ENCODE data around the gene PSTK. TPM values are rescaled to one million over a fixed set of nuclear protein-coding genes. Genes with fewer than 3 reads are reported as not detected.
A peak's percentile ranks its signal among the peaks of the same experiment; 100 is the strongest.

The PSTK gene
- total RNA-seq, 2 experiments from 2014 or later = 4.3 to 4.8 TPM

GRCh38 chr10:122988501-122988900, 8.3 kb downstream of the PSTK start:
- no peak overlapping the region for H3K4me3 Mint-ChIP-seq
- H3K4me1 Mint-ChIP-seq (ENCODE audit: low read depth) = no peaks in the 10 kb centered on the region
- H3K9me3 Mint-ChIP-seq = no peaks in the 10 kb centered on the region
- no peak for ATAC-seq
- CTCF ChIA-PET = no interaction called here
- no peak overlapping the region for H3K27ac Mint-ChIP-seq
- TF ChIP-seq CTCF (IDR thresholded peaks at IDR 0.05) = no peak
- intact Hi-C loops (cut with micrococcal nuclease) = no loop called here
- POLR2A ChIA-PET = interaction anchor here (1.8 kb wide), 1 partner anchor 8 kb away, joined by 9 read pairs; the partner anchor contains the start of gene PSTK
- peaks cover 13% of the 10 kb centered on the region for H3K36me3 Mint-ChIP-seq (ENCODE audit: low read depth)
- no peaks in the 10 kb centered on the region for H3K27me3 Mint-ChIP-seq
- no peak for DNase-seq

GRCh38 chr10:122990278-122990677, 10.1 kb downstream of the PSTK start:
- Mint-ChIP-seq H3K36me3 (ENCODE audit: low read depth) (peaks cover 22% of the 10 kb centered on the region), H3K27ac (no peak overlapping the region), H3K9me3 (no peaks in the 10 kb centered on the region), H3K4me1 (ENCODE audit: low read depth) (no peaks in the 10 kb centered on the region), H3K4me3 (no peak overlapping the region), H3K27me3 (no peaks in the 10 kb centered on the region)
- no peak for ATAC-seq
- TF ChIP-seq CTCF (IDR thresholded peaks at IDR 0.05) = no peak
- intact Hi-C loops (cut with micrococcal nuclease) = no loop called here
- no peak for DNase-seq
- CTCF ChIA-PET = interaction anchor here (1.3 kb wide), 1 partner anchor 9 kb away, joined by 7 read pairs; no protein-coding TSS in a partner anchor
- POLR2A ChIA-PET = interaction anchor here (1.8 to 3.0 kb wide), 2 partner anchors 10 to 18 kb away, joined by 9 to 12 read pairs; partner anchors contain the start of genes ACADSB, IKZF5 and PSTK

DNA sequence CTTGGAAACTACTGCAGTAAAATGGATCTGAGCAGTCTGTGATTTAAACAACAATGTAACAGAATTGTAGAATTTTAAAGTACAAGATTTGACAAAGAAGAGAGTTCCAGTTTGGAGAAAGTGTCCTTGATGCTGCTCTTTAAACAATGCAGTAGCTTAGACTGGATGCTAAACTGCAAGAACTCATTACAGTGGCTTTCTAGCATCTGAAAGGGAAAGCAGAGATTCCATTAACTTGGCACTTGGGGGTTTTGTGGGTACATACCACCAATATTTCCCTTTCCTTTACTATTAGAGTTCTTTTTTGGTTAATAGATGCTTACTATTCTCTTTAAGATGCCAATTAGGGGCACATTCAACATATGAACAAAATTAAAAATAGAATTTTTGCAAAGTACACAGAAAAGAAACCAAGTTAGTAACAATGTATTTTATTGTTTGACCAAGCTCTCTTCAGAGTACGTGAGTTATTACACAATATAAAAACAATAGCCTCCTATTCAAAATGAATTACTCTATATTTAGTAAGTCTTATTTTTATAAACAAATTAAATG, 11.9 kb downstream of the PSTK start:
- CTCF ChIA-PET = interaction anchor here (0.8 to 1.3 kb wide), 2 partner anchors 12 to 15 kb away, joined by 3 to 4 read pairs; partner anchors contain the start of gene PSTK
- H3K9me3 Mint-ChIP-seq = no peaks in the 10 kb centered on the region
- H3K36me3 Mint-ChIP-seq (ENCODE audit: low read depth) = peaks cover 21% of the 10 kb centered on the region
- H3K4me3 Mint-ChIP-seq = no peak overlapping the region
- DNase-seq (no peak), ATAC-seq (no peak)
- intact Hi-C loops (cut with micrococcal nuclease) = no loop called here
- peak overlapping the region; percentile 39 for H3K27ac Mint-ChIP-seq
- POLR2A ChIA-PET = interaction anchor here (3.0 kb wide), 1 partner anchor 16 kb away, joined by 12 read pairs; the partner anchor contains the start of genes ACADSB and IKZF5
- peaks cover 2% of the 10 kb centered on the region for H3K4me1 Mint-ChIP-seq (ENCODE audit: low read depth)
- no peaks in the 10 kb centered on the region for H3K27me3 Mint-ChIP-seq
- TF ChIP-seq CTCF (IDR thresholded peaks at IDR 0.05) = no peak

- Mint-ChIP-seq H3K4me3 (no peak overlapping the region), H3K4me1 (ENCODE audit: low read depth) (peaks cover 8% of the 10 kb centered on the region), H3K27ac (no peak overlapping the region), H3K36me3 (ENCODE audit: low read depth) (peaks cover 23% of the 10 kb centered on the region), H3K27me3 (no peaks in the 10 kb centered on the region), H3K9me3 (no peaks in the 10 kb centered on the region)
- ATAC-seq = no peak
- CTCF ChIA-PET = interaction anchor here (1.6 kb wide), 1 partner anchor 12 kb away, joined by 3 read pairs; no protein-coding TSS in a partner anchor
- no peak for DNase-seq
- intact Hi-C loops (cut with micrococcal nuclease) = no loop called here
- TF ChIP-seq CTCF (IDR thresholded peaks at IDR 0.05) = no peak
- POLR2A ChIA-PET = interaction anchor here (1.1 to 1.5 kb wide), 2 partner anchors 11 to 13 kb away, joined by 3 to 5 read pairs; partner anchors contain the start of gene PSTK
Measured at GRCh38 chr10:122993797-122994336, 13.7 kb downstream of the PSTK start.

- Mint-ChIP-seq H3K27me3 (no peaks in the 10 kb centered on the region), H3K4me3 (no peak overlapping the region), H3K36me3 (ENCODE audit: low read depth) (peaks cover 23% of the 10 kb centered on the region), H3K4me1 (ENCODE audit: low read depth) (peaks cover 24% of the 10 kb centered on the region), H3K27ac (no peak overlapping the region), H3K9me3 (no peaks in the 10 kb centered on the region)
- DNase-seq (no peak), ATAC-seq (no peak)
- TF ChIP-seq CTCF (IDR thresholded peaks at IDR 0.05) = no peak
- ChIA-PET POLR2A (interaction anchor here (0.6 to 1.6 kb wide), 3 partner anchors 11 to 15 kb away, joined by 3 to 5 read pairs (median 4); partner anchors contain the start of gene IKZF5), CTCF (interaction anchor here (0.9 to 1.5 kb wide), 2 partner anchors 13 to 42 kb away, joined by 4 read pairs; no protein-coding TSS in a partner anchor)
- intact Hi-C loops (cut with micrococcal nuclease) = no loop called here
Measured at GRCh38 chr10:122995936-122996335, 15.7 kb downstream of the PSTK start.
